SU-DHL-6 (cell line): ENCODE measurements around the gene HMCN2.

Experiments
- CTCF ChIP-seq: fragments of 200-600 bp; sonication (generic); IDR thresholded peaks from one replicate; pipeline ENCODE4 v1.5.1; 2017; ENCODE audit warnings: antibody characterized with exemption, mild to moderate bottlenecking, low read length, moderate library complexity; ENCODE audit not compliant: insufficient read depth, poor library complexity, severe bottlenecking
- EZH2phosphoT487 ChIP-seq: fragments of 200-600 bp; sonication (generic), shearing (Covaris generic); conservative IDR thresholded peaks from 2 replicates; pipeline ENCODE4 v1.6.1; 2018; ENCODE audit warnings: mild to moderate bottlenecking, antibody characterized with exemption, low read length, moderate library complexity, mixed read lengths

GRCh38 chr9:130284249-130284625 is 18.7 kb downstream of the HMCN2 start:
- TF ChIP-seq CTCF (no peak), EZH2phosphoT487 (no peak)
